ENCODE results near the gene VCPKMT.

- TF ChIP-seq CTCF (IDR thresholded peaks at IDR 0.05; ENCODE audit: low read depth, low read length, poor library complexity, severe bottlenecking) (no peak), EZH2phosphoT487 (IDR thresholded peaks at IDR 0.05; ENCODE audit: borderline replicate concordance, low read length) (no peak)
Observed at GRCh38 chr14:50122291-50122690, 5.9 kb upstream of the VCPKMT start.

Measured in DOHH2 (cell line).